ENCODE data around the gene CPXM1.

DNA sequence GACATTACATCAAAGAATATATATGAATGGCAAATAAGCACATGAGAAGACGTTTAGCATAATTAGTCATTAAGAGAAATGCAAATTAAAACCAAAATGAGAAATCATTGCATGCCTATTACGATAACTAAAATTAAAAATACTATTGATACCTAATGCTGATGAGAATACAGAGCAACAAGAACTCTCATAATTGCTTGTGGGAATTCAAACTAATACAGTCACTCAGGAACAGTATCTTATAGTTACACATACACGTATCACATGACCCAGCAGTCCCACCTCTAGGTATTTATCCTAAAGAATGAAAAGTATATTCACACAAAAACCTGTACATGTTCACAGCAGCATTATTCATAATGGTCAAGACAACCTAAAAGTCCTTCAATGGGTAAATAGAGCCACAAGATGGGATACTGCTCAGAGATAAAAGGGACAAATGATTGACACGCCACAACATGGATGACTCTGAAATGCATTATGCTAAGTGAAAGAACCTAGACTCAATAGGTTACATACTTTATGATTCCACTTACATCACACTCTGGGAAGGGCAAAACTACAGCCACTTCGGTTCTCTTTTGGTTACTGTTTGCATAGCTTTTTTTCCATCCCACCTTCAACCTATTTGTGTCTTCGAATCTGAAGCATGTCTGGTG is 16.4 kb downstream of the CPXM1 start:
- TF ChIP-seq POLR2AphosphoS5 (IDR thresholded peaks at IDR 0.05) (no peak), POLR2A (IDR thresholded peaks at IDR 0.05) (no peak), EP300 (IDR thresholded peaks at IDR 0.05) (no peak)
- TF ChIP-seq, protein P1, sequence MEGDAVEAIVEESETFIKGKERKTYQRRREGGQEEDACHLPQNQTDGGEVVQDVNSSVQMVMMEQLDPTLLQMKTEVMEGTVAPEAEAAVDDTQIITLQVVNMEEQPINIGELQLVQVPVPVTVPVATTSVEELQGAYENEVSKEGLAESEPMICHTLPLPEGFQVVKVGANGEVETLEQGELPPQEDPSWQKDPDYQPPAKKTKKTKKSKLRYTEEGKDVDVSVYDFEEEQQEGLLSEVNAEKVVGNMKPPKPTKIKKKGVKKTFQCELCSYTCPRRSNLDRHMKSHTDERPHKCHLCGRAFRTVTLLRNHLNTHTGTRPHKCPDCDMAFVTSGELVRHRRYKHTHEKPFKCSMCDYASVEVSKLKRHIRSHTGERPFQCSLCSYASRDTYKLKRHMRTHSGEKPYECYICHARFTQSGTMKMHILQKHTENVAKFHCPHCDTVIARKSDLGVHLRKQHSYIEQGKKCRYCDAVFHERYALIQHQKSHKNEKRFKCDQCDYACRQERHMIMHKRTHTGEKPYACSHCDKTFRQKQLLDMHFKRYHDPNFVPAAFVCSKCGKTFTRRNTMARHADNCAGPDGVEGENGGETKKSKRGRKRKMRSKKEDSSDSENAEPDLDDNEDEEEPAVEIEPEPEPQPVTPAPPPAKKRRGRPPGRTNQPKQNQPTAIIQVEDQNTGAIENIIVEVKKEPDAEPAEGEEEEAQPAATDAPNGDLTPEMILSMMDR (IDR thresholded peaks at IDR 0.05), result no peak
